ENCODE results near the gene LCE1A. TPM values are rescaled to one million over a fixed set of nuclear protein-coding genes. Genes with fewer than 3 reads are reported as not detected.
A peak's percentile ranks its signal among the peaks of the same experiment; 100 is the strongest.

Gene LCE1A
- polyA plus RNA-seq, 1 donor = not detected

DNA sequence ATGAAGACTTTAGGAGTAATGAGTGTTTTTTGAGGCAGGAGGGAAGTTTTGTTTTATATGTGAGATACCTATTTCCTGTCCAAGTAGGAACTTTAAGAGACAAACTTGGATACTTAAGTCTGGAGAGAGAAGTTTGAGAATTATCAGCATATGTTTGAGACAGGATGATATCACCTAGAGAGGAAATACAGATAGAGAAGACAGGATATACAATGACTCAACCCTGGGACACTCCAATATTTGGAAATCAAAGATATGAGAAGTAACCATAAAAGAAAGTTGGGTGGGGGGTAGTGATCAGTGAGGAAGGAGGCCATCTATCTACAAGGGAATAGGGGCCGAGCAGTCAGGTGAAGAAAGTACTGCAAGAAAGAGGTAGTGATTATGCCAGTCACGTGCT is 39.0 kb downstream of the LCE1A start:
- Histone ChIP-seq H3K36me3 (ENCODE audit: control insufficient read depth, insufficient read depth, low read length) (no peaks in the 10 kb centered on the region), H3K9me3 (ENCODE audit: control insufficient read depth, low read depth, low read length) (no peaks in the 10 kb centered on the region), H3K4me3 (ENCODE audit: low read length) (no peak overlapping the region), H3K27me3 (ENCODE audit: control insufficient read depth, insufficient read depth, low read length) (no peaks in the 10 kb centered on the region), H3K4me1 (ENCODE audit: control insufficient read depth, insufficient read depth, low read length) (no peaks in the 10 kb centered on the region), H3K27ac (ENCODE audit: low read length) (no peak overlapping the region)
- WGBS (ENCODE audit: insufficient coverage, low lambda C conversion rate) = 86% methylated on average over 1 of the region's 2 CpGs
- DNase-seq = no peak

DNA sequence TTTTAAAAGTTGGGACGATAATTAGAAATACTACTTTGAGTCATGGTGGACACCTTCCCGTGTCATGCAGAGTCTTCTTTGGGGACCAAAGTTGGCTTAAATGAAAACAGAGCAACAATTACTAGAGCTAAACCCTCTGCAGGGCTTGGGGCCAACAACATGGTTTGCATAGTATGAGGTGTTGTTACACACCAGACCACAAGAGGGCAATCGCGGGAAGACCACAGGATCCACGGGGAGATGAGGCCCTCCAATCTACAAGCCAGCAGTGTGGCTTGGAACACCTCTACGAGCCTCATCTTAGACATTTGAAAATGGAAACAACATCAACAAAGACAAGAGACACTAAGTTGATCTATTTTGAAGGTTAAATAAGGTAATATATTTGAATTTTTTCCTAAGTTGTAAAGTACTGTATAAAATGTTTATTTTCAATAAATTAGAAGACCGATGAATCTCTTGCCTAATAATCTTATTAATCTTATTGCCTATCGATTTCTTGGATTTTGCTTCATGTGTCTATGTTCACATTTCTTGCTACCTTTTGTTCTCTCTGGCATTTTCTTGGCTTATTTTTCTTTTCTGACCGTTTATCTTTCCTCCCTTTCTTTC is 42.6 kb downstream of the LCE1A start:
- DNase-seq = peak; percentile 21 to 31
- Histone ChIP-seq H3K4me1 (ENCODE audit: control insufficient read depth, insufficient read depth, low read length) (no peaks in the 10 kb centered on the region), H3K27me3 (ENCODE audit: control insufficient read depth, insufficient read depth, low read length) (peaks cover 4% of the 10 kb centered on the region), H3K9me3 (ENCODE audit: control insufficient read depth, low read depth, low read length) (no peaks in the 10 kb centered on the region), H3K4me3 (ENCODE audit: low read length) (no peak overlapping the region), H3K27ac (ENCODE audit: low read length) (no peak overlapping the region), H3K36me3 (ENCODE audit: control insufficient read depth, insufficient read depth, low read length) (no peaks in the 10 kb centered on the region)
- 54% methylated on average over 5 of the region's 9 CpGs for WGBS (ENCODE audit: insufficient coverage, low lambda C conversion rate)

DNA sequence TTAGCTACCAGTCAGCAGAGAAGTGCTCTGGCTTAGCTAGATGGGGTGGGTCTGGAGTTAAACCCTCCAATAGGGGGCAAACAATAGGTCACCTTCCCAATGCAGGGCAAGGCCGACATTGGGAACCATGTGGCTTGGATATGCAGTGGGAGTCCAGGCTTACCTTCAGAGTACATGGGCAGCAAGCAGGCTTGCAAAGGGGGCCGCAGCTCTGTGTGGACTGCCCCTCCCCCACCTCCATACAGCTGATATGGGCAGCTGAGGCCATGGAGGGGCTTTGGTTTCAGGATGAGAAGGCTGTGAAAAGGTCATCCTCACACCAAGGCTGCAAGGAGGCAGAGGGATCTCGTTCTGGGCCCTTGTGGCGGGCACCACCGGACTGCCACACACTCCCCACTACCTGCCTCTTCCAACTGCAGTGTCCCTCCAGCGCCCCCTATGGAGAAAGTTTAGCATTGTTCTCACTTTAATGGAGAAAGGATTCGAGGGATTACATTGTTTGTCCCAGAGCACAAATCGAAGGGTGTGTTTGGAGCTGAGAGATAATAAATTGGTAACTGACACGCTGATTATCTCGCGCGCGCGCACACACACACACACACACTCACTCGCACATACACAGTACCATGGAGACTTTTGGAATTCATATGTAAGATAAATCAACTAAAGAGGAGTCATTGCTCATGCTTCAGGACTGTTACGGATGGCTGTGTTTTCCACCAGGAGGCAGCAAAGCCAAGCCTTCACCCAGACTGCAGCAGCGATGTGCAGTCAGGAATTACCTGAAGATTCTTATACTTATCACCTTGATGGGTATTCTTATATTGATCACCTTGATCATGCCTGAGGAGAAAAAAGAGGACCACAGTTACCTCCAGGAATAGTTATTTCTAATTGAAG is 43.8 kb downstream of the LCE1A start:
- WGBS (ENCODE audit: insufficient coverage, low lambda C conversion rate) = no CpG with 5 or more reads among the region's 17 CpGs
- DNase-seq = peak; percentile 7 to 18

DNA sequence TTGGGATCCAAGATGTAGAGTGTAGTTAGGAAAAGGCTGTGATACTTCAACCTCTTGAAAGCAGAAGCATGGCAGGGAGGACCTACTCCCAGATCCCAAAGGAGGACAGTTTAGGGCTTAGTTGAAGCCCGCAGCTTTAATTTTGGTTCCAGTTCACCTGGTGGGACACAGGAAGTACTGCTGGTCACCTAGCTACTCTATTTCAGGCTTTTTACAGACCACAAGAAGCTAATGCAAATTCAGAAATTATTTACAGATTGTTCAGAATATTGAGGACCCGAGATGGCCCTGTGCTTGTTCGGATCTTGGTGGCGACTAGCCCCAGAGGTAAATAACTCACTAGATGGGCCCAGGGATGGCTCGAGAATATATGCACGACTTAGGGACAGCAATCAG is 44.5 kb downstream of the LCE1A start:
- no CpG with 5 or more reads among the region's 6 CpGs for WGBS (ENCODE audit: insufficient coverage, low lambda C conversion rate)

More for the DNA sequence above, 43.8 kb downstream of the LCE1A start:
- no peaks in the 10 kb centered on the region for H3K36me3 ChIP-seq (ENCODE audit: control insufficient read depth, insufficient read depth, low read length)
- H3K4me1 ChIP-seq (ENCODE audit: control insufficient read depth, insufficient read depth, low read length) = no peaks in the 10 kb centered on the region
- no peaks in the 10 kb centered on the region for H3K9me3 ChIP-seq (ENCODE audit: control insufficient read depth, low read depth, low read length)
- no peak overlapping the region for H3K4me3 ChIP-seq (ENCODE audit: low read length)
- no peak overlapping the region for H3K27ac ChIP-seq (ENCODE audit: low read length)
- H3K27me3 ChIP-seq (ENCODE audit: control insufficient read depth, insufficient read depth, low read length) = peaks cover 4% of the 10 kb centered on the region

DNA sequence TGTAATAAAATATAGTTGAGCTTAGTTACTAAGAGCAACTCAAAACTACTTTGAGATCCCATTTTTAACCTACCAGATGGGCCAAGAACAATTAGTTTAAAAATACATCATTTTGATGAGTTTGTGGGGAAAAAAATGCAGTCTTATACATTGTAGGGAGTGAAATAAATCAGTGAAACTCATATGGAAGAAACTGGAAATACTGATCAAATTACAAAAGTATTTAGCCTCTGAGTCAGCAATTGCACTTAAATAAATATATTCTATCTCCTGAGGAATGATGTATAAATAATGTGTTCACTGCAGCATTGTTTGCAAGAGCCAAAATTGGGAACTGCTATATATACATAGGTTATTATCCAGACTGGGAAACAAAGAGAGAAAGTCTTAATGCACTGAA is 46.2 kb downstream of the LCE1A start:
- Histone ChIP-seq H3K27ac (ENCODE audit: low read length) (no peak overlapping the region), H3K4me1 (ENCODE audit: control insufficient read depth, insufficient read depth, low read length) (no peaks in the 10 kb centered on the region), H3K4me3 (ENCODE audit: low read length) (no peak overlapping the region), H3K9me3 (ENCODE audit: control insufficient read depth, low read depth, low read length) (no peaks in the 10 kb centered on the region), H3K27me3 (ENCODE audit: control insufficient read depth, insufficient read depth, low read length) (peaks cover 4% of the 10 kb centered on the region), H3K36me3 (ENCODE audit: control insufficient read depth, insufficient read depth, low read length) (no peaks in the 10 kb centered on the region)
- no peak for DNase-seq

More for the DNA sequence above, 44.5 kb downstream of the LCE1A start:
- no peak for DNase-seq
- no peaks in the 10 kb centered on the region for H3K9me3 ChIP-seq (ENCODE audit: control insufficient read depth, low read depth, low read length)
- H3K36me3 ChIP-seq (ENCODE audit: control insufficient read depth, insufficient read depth, low read length) = no peaks in the 10 kb centered on the region
- no peaks in the 10 kb centered on the region for H3K4me1 ChIP-seq (ENCODE audit: control insufficient read depth, insufficient read depth, low read length)
- peaks cover 4% of the 10 kb centered on the region for H3K27me3 ChIP-seq (ENCODE audit: control insufficient read depth, insufficient read depth, low read length)
- no peak overlapping the region for H3K27ac ChIP-seq (ENCODE audit: low read length)
- H3K4me3 ChIP-seq (ENCODE audit: low read length) = no peak overlapping the region

DNA sequence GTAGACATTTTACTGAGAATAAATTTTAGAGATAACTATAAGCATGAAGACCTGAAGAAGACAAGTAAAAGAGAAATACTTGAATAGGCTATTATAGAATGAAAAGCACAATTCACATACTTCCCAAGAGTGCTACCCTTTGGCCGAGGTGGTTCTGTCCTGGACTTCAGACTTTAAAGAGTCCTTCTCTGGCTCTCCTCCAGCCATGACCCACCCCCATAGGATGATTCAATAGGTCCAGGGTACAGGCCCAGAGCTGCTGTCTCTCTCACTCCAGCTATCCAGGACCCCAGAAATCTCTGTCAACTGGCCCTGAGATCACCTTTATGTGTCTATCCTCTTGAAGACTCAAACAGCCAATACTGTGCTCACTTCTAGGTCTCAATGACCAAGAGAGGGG is 49.6 kb downstream of the LCE1A start:
- Histone ChIP-seq H3K27me3 (ENCODE audit: control insufficient read depth, insufficient read depth, low read length) (peaks cover 4% of the 10 kb centered on the region), H3K4me1 (ENCODE audit: control insufficient read depth, insufficient read depth, low read length) (no peaks in the 10 kb centered on the region), H3K27ac (ENCODE audit: low read length) (no peak overlapping the region), H3K36me3 (ENCODE audit: control insufficient read depth, insufficient read depth, low read length) (no peaks in the 10 kb centered on the region), H3K4me3 (ENCODE audit: low read length) (no peak overlapping the region), H3K9me3 (ENCODE audit: control insufficient read depth, low read depth, low read length) (no peaks in the 10 kb centered on the region)
- peak in 1 of 2 donors; percentile 10 for DNase-seq
- WGBS (ENCODE audit: insufficient coverage, low lambda C conversion rate) = no CpG with 5 or more reads among the region's 1 CpG

Other genes with a start within 250 kb of the LCE1A start
- not detected for gene LCE3D, start 247.0 kb upstream of the LCE1A start, polyA plus RNA-seq
- not detected for gene LCE3C, start 227.2 kb upstream of the LCE1A start, polyA plus RNA-seq
- not detected for gene LCE3B, start 213.7 kb upstream of the LCE1A start, polyA plus RNA-seq
- not detected for gene LCE3A, start 204.4 kb upstream of the LCE1A start, polyA plus RNA-seq
- gene LCE2D, start 164.1 kb upstream of the LCE1A start, polyA plus RNA-seq = not detected
- gene LCE2C, start 152.2 kb upstream of the LCE1A start, polyA plus RNA-seq = not detected
- not detected for gene LCE2B, start 141.3 kb upstream of the LCE1A start, polyA plus RNA-seq
- not detected for gene LCE2A, start 129.1 kb upstream of the LCE1A start, polyA plus RNA-seq
- gene LCE4A, start 119.3 kb upstream of the LCE1A start, polyA plus RNA-seq = not detected
- not detected for gene KPRP, start 69.4 kb upstream of the LCE1A start, polyA plus RNA-seq
- not detected for gene LCE1F, start 52.3 kb upstream of the LCE1A start, polyA plus RNA-seq
- not detected for gene LCE1E, start 41.2 kb upstream of the LCE1A start, polyA plus RNA-seq
- not detected for gene LCE1D, start 30.8 kb upstream of the LCE1A start, polyA plus RNA-seq
- gene LCE1C, start 20.8 kb upstream of the LCE1A start, polyA plus RNA-seq = not detected
- not detected for gene LCE1B, start 15.5 kb upstream of the LCE1A start, polyA plus RNA-seq
- not detected for gene LCE6A, start 15.4 kb downstream of the LCE1A start, polyA plus RNA-seq
- gene LCE7A, start 32.5 kb downstream of the LCE1A start, polyA plus RNA-seq = not detected
- not detected for gene SMCP, start 50.8 kb downstream of the LCE1A start, polyA plus RNA-seq
- gene IVL, start 81.1 kb downstream of the LCE1A start, polyA plus RNA-seq = not detected
- gene SPRR5, start 119.7 kb downstream of the LCE1A start, polyA plus RNA-seq = not detected
- not detected for gene SPRR4, start 143.2 kb downstream of the LCE1A start, polyA plus RNA-seq
- not detected for gene SPRR1A, start 156.6 kb downstream of the LCE1A start, polyA plus RNA-seq
- not detected for gene SPRR3, start 174.3 kb downstream of the LCE1A start, polyA plus RNA-seq
- not detected for gene SPRR1B, start 203.7 kb downstream of the LCE1A start, polyA plus RNA-seq
- not detected for gene SPRR2D, start 213.6 kb downstream of the LCE1A start, polyA plus RNA-seq
- gene SPRR2A, start 230.0 kb downstream of the LCE1A start, polyA plus RNA-seq = not detected
- not detected for gene SPRR2B, start 244.1 kb downstream of the LCE1A start, polyA plus RNA-seq